GM18870 (cell line): Measurements from ENCODE around the gene PTPRN2.

Experiments used
- ATAC-seq: cut with Tn5 transposase; IDR thresholded peaks from one replicate; pipeline ENCODE4 v1.9.1; 2021; ENCODE audit warnings: moderate library complexity; ENCODE audit not compliant: unreplicated experiment

Gene PTPRN2

GRCh38 chr7:158374146-158374545 is 213.5 kb downstream of the PTPRN2 start:
- ATAC-seq, result no peak

GRCh38 chr7:158373476-158374133 is 214.0 kb downstream of the PTPRN2 start:
- no peak for ATAC-seq

GRCh38 chr7:158372400-158373342 is 215.0 kb downstream of the PTPRN2 start:
- no peak for ATAC-seq

GRCh38 chr7:158371856-158372255 is 215.8 kb downstream of the PTPRN2 start:
- ATAC-seq, result no peak

- no peak for ATAC-seq
Measured at GRCh38 chr7:158369866-158370265, 217.8 kb downstream of the PTPRN2 start.

- ATAC-seq, result no peak
Measured at GRCh38 chr7:158369290-158369689, 218.3 kb downstream of the PTPRN2 start.

GRCh38 chr7:158368449-158368848 is 219.2 kb downstream of the PTPRN2 start:
- no peak for ATAC-seq

GRCh38 chr7:158367634-158367982 is 220.0 kb downstream of the PTPRN2 start:
- ATAC-seq, result no peak

GRCh38 chr7:158366916-158367633 is 220.5 kb downstream of the PTPRN2 start:
- ATAC-seq, result no peak

- ATAC-seq, result no peak
Measured at GRCh38 chr7:158366346-158366745, 221.3 kb downstream of the PTPRN2 start.

GRCh38 chr7:158365267-158365666 is 222.4 kb downstream of the PTPRN2 start:
- ATAC-seq, result no peak

- ATAC-seq, result no peak
Measured at GRCh38 chr7:158364451-158364850, 223.2 kb downstream of the PTPRN2 start.

GRCh38 chr7:158362912-158363905 is 224.4 kb downstream of the PTPRN2 start:
- ATAC-seq, result no peak

GRCh38 chr7:158362001-158362400 is 225.6 kb downstream of the PTPRN2 start:
- no peak for ATAC-seq

GRCh38 chr7:158361326-158361946 is 226.2 kb downstream of the PTPRN2 start:
- no peak for ATAC-seq

GRCh38 chr7:158358926-158359645 is 228.5 kb downstream of the PTPRN2 start:
- no peak for ATAC-seq

GRCh38 chr7:158357898-158358821 is 229.5 kb downstream of the PTPRN2 start:
- ATAC-seq, result no peak
